Measurements from ENCODE around the gene SLC51B.

DNA sequence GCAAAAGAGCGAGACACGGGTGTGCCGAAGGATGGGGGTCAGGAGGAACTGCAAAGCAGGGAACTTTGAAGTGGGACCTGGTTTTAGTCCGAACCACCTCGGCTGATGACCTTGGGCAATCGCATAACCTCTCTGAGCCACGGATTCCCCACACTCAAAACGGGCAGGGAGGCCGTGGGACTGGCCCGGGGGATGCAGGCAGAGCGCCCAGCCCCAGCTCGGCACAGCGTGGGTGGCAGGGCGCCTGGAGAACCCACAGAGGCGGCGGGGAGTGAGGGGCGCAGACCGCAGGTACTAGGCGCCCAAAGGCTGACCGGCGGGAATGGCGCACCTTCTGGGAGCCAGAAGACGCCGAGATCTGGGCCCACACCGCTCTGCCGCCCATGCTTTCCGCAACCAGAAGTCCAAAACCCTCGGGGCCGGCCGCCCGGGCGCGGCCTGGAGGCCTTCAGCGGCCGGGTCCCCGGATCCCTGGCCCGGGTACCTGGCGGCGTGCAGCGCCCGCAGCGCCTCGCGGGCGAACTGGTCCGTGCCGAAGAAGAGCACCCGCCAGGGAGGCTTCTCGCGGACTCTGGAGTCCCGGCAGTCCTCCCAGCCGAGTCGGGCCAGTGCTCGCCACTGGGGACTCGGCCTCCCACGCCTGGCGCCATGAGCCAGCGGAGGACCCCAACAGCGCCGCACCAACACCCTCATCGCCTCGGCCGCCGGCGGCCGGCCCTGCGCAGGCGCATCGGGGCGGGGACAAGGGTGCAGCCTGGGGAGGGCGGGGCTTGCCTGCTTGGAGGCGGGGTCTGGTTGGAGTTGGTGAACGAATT, 16.1 kb upstream of the SLC51B start, which contains the start of gene MTFMT:
- TF ChIP-seq POLR2A (IDR thresholded peaks at IDR 0.05; ENCODE audit: low read depth, low read length) (peak; percentile 74), TAF1 (IDR thresholded peaks at IDR 0.05; ENCODE audit: low read depth, low read length) (no peak)

All from GM12891 (cell line).